22Rv1 (cell line): ENCODE results near the gene KLK1.

Source experiments
- H3K27ac ChIP-seq: fragments of 450-650 bp; 2 replicates; pipeline ENCODE4 v1.5.1; 2017
- ZFX ChIP-seq: fragments of 450-650 bp; IDR thresholded peaks from 2 replicates; pipeline ENCODE4 v1.6.1; 2017; ENCODE audit warnings: antibody characterized with exemption, borderline replicate concordance
- TF ChIP-seq, protein P1 (sequence below): fragments of 450-650 bp; IDR thresholded peaks from 2 replicates; pipeline ENCODE4 v1.5.1; 2017; ENCODE audit warnings: mild to moderate bottlenecking

The KLK1 gene

DNA sequence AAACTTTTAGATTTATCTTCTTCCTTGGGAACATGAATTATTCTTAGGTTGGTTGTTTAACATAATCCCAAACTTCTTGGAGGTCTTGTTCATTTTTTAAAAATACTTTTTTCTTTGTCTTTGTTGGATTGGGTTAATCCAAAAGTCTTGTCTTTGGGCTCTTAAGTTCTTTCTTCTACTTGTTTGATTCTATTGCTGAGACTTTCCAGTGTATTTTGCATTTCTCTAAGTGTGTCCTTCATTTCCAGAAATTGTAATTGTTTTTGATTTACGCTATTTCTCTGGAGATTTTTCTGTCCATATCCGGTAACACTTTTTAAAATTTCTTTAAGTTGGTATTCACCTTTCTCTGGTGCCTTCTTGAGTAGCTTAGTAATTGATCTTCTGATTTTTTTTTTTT, 19.6 kb upstream of the KLK1 start:
- H3K27ac ChIP-seq = peak overlapping the region; percentile 100
- TF ChIP-seq ZFX = no peak
- TF ChIP-seq, protein P1, sequence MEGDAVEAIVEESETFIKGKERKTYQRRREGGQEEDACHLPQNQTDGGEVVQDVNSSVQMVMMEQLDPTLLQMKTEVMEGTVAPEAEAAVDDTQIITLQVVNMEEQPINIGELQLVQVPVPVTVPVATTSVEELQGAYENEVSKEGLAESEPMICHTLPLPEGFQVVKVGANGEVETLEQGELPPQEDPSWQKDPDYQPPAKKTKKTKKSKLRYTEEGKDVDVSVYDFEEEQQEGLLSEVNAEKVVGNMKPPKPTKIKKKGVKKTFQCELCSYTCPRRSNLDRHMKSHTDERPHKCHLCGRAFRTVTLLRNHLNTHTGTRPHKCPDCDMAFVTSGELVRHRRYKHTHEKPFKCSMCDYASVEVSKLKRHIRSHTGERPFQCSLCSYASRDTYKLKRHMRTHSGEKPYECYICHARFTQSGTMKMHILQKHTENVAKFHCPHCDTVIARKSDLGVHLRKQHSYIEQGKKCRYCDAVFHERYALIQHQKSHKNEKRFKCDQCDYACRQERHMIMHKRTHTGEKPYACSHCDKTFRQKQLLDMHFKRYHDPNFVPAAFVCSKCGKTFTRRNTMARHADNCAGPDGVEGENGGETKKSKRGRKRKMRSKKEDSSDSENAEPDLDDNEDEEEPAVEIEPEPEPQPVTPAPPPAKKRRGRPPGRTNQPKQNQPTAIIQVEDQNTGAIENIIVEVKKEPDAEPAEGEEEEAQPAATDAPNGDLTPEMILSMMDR = no peak

DNA sequence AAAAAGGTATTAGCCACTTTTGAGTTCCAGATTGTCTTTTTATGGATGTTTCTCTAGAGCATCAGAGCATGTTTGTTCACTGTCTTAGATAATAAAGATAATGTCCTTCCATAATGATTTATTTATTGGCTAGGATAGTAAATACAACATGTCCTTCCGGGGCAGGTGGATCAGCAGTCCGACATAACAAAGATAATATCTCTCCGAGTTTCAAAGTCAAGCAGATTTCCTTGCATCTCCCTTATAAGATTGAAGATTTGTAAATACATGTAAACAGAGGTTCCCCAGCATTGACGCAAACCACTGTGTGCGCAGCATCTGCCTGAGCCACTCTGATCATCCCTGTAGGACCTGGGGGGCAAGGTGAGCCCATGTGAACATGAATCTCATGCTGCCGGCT, 18.5 kb upstream of the KLK1 start:
- TF ChIP-seq, protein P1 = no peak
- TF ChIP-seq ZFX = no peak
- peak overlapping the region; percentile 100 for H3K27ac ChIP-seq

DNA sequence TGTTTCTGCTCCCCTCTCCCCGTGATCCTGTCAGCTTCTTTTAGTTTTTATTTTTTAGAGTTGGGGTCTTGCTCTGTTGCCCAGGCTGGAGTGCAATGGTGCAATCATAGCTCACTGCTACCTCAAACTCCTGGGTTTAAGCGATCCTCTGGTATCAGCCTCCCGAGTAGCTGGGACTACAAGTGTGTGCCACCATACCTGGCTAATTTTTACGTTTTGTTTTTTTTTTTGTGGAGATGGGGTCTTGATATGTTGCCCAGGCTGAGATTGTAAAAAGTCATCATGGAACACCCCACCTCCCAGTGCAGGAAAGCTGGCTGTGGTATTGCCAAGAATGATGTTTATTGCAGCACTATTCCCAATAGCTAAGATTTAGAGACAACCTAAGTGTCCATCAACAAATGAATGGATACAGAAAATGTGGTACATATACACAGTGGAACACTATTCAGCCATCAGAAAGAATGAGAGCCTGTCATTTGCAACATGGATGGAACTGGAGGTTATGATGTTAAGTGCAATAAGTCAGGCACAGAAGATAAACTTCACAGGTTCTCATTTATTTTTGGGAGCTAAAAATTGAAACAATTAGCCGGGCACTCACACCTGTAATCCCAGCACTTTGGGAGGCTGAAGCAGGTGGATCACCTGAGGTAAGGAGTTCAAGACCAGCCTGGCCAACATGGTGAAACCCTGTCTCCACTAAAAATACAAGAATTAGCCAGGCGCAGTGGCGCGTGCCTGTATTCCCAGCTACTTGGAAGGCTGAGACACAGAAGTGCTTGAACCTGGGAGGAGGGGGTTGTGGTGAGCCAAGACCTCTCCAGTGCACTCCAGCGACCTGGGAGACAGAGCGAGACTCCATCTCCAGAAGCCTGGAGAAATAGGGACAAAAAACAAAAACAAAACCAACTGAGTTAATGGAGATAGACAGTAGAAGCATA, 16.4 kb upstream of the KLK1 start:
- H3K27ac ChIP-seq = peak overlapping the region; percentile 100
- TF ChIP-seq, protein P1 = no peak
- no peak for TF ChIP-seq ZFX

GRCh38 chr19:50838239-50838638, 14.7 kb upstream of the KLK1 start:
- H3K27ac ChIP-seq = peak overlapping the region; percentile 100
- no peak for TF ChIP-seq ZFX
- TF ChIP-seq, protein P1 = peak; percentile 73

DNA sequence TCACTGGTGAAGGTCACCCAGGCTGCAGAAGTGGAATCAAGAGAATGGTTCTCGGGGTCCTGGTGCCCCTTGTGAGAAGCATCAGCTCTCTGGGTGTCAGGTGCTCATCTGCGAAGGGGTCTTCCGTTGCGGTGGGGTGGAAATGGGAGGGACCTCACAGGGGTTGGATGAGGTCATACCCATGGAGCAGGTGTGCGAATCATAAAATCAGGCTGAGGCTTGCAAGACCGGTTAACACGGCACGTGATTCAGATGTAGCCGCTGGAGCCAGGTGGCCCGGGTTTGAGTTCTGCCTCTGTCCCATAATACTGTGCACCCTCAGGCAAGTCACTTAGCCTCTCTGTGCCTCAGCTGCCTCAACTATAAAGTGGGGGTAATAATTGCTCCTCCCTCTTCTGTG, 13.7 kb upstream of the KLK1 start:
- H3K27ac ChIP-seq = peak overlapping the region; percentile 100
- TF ChIP-seq ZFX = no peak
- TF ChIP-seq, protein P1 = no peak

- TF ChIP-seq, protein P1 = no peak
- no peak for TF ChIP-seq ZFX
- peak overlapping the region; percentile 100 for H3K27ac ChIP-seq
Observed at GRCh38 chr19:50836543-50837195, 13.1 kb upstream of the KLK1 start.
